ENCODE data around the gene SLC4A7. TPM values are rescaled to one million over a fixed set of nuclear protein-coding genes. Genes with fewer than 3 reads are reported as not detected.

The SLC4A7 gene
- total RNA-seq: 12.8 and 14.8 TPM in 2 replicates

GRCh38 chr3:27484015-27484844 lies at the start of gene SLC4A7:
Gene SLC4A7 (minus strand): TSS chr3:27484384. CDS start chr3:27484126, 258 bp downstream.

GRCh38 chr3:27368831-27369607 lies 115.2 kb downstream of the SLC4A7 start, which contains the start of gene NEK10:
Gene NEK10 (minus strand): TSS chr3:27369383. CDS start chr3:27352882, 16,501 bp downstream.

Other genes with a start within 250 kb of the SLC4A7 start
- gene NEK10, start 115.0 kb downstream of the SLC4A7 start, total RNA-seq: 0.51 and 2.1 TPM in 2 replicates
- 0.09 and 0.35 TPM in 2 replicates for gene EOMES, start 237.9 kb upstream of the SLC4A7 start, total RNA-seq